Measurements from ENCODE around the gene STRIT1.

STRIT1 gene

DNA sequence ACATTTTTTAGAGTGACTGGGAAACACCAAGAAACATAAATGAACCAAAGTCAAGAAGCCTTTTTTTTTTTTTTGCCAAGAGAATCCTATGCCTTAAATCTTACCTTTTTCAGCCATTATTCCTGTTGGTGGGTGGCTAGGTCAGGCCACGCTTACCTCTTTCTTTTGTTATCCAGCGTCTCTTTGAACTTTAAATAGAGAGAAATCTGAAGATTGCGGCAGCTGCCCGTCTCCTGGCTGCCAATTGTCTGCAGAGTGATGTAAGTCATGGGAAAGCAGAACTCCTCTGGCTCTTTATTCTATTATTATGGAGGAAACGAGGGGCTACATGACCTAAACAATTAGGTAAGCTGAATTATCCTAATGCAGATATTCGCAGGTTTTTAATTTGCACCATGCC lies at the start of gene STRIT1:
Gene STRIT1 (minus strand): TSS at position 168 of the 400 bp plus-strand sequence.
- DNase-seq: no peak

DNA sequence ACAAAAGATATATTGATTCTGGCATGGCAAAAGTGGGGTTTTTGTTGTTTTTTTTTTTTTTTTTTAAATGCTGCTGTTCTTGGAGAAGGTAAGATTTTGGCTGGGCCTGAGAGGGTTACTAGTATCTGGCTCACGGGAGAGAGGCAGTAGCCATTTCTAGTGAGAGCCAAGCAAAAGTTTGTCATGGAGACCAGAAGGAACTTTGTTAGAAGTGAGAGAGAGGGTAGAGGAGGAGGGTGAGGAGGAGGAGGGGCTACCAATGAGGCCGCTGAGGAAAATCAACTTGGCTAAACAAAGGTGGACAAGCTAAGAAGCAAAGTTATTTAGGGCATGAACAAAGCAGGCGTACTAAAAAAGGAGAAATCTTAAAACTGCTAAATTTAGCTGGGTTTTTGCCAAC lies 48.9 kb upstream of the STRIT1 start:
- no peak for DNase-seq

DNA sequence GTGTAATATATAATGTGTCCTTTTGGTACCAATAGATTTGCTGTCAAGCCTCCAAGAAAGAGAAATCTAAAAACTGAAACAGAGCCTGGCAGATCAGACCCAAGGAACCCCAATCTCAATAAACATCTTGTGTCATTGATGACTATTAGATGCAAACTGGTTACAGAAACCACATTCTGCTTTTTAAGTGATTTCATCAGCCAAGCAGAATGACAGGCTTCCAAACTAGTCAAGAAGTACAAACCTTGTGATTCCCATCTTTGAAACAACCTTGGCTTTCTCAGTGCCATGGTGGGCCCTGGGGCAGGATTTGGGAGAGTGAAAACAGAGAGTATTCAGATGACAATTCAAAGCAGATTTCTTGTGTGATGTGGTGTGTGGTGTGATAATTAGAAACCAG lies 45.6 kb upstream of the STRIT1 start:
- peak; percentile 25 for DNase-seq

DNA sequence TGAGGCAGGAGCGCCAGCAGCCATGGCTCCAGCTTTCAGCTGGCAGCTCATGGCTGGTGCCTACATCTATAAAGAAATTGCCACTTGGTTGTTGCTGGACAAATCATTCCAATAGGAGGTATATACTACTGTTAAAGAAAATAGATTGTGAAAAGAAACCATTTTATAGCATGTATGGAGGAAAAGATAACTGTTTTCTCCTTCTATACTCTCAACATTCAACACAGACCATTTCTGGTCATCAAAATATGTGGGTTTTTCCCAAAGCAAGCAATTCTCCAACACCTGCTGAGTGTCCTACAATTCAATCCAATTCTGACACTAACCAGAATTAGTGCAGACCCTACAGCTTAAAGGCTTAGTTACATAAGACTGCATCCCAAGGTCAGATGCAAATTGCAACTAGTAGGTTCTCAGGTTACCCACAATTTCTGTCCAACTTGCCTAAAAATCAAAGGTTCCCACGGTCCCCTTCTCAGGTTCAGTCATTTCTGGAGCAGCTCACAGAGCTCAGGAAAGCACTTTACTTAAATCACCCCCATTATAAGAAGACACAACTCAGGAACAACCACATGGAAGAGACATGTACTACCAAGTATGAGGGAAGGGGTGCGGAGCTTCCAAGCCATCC lies 42.4 kb upstream of the STRIT1 start:
- DNase-seq: no peak

DNA sequence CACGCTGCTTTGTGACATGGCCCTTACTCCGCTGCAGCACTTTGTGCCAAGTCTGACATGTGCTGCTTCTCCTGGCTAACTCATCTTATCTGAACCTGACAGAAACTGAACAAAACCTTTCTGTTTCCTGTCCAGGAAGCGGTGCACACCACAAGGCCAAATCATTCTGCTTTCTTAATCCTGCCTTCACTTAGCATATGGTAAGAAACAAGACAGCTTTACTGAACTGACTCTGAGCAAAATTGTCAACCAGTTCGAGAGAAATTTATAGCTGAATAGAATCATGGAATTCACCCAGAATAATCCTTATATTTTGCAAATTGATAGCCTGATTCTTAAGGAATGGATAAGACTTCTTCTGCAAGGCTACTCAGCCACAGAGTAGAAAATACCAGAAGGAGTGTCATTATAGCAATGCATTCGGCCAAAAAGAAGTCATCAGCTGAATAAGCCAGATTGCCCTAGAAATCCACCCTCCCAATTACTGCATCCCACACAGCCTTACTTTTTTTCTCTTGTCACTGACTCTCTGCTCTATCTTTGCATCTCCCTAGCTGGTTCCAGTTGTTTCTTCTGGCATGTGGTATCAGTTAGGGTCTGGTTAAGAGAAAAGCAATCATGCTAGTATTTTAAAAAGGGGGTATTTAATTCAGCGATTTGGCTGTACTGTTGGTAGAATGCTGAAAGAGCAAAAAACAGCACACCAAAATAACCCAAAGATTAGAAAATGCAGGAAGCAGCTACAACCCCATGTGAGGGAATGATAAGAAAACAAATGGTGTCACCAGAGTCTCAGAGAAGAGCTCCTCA lies 41.6 kb upstream of the STRIT1 start:
- peak; percentile 98 for DNase-seq

DNA sequence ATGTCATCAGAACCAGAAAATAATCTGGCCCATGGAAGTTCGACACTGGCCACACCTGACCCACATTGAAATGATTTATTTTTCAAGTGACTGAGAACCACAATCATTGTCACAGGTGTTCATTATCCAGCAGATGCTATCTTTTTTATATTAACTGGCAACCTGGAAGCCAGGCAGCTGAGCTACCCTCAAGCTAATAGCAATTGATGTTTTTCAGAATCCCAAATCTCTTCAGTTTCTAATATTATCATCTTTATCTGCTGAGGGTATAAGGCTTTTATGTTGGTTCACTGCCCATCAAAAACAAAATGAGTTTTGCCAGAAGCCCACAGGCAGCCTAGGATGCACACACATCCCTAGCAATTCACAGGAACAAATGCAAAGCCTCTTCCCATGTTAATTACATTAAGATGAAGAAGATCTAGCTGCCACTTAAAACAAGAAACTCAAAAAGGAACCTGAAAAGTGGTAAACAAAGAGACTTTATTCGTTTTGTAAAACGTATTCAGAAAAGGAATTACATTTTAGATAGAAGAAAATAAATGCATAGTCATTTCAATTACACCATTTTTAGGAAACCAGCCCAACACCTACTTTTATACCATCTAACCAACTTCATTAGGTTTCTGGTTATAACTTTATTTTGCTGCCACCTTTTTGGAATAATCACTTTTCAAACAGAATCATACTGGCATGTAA lies 40.9 kb upstream of the STRIT1 start:
- no peak for DNase-seq

DNA sequence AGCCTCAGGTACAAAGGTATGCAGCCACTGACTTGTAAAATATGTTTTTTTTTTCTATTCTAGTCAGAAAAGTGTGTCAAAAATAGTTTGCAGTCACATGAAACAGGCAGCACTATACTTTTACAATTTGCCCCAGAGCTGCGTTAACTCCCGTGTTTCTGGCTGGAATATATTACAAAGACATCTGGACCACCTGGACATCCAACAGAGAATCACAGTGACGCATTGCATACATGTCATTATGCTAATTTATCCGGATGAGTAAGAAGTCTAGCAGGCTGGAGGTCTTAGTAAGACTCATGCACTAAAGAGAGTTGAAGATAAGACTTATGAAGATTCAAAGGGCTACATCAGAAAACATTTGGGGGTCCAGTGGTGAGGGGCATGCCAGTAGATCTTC lies 39.2 kb upstream of the STRIT1 start:
- no peak for DNase-seq

DNA sequence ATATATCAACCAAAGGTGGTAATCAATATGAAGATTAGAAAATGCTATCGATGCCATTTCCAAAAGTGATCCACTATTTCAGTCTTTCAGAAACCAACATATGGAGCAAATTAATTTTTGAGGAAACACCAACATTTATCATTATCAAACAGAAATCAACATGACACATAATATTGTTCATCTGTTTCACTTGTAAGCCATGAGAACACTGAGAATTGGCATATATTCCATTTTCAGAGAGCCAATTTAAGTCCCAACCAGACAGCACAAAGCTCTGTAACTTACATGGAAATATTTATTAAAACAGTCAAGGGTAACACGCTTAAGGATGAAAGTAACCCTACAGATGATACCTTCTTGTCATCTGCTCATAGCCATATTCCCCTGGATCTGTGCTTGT lies 37.6 kb upstream of the STRIT1 start:
- no peak for DNase-seq

DNA sequence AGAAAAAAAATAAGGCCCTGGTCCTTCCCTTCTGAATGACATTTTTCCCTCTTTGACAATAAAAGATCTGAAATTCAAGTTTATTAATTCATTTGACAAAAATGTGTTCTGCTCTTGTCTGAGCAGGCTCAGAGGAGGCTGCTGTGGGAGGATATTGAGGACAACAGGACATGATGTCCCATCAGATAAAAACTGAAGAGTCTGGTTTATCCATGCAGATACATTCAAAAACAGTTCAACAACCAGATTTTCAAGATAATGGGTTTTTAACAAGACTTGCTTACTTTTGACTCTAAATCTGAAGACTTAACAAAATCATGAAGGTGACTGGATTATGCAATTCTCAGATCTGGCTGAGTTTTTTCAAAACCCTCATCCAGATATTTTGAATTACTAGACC lies 36.9 kb upstream of the STRIT1 start:
- DNase-seq: peak; percentile 35

DNA sequence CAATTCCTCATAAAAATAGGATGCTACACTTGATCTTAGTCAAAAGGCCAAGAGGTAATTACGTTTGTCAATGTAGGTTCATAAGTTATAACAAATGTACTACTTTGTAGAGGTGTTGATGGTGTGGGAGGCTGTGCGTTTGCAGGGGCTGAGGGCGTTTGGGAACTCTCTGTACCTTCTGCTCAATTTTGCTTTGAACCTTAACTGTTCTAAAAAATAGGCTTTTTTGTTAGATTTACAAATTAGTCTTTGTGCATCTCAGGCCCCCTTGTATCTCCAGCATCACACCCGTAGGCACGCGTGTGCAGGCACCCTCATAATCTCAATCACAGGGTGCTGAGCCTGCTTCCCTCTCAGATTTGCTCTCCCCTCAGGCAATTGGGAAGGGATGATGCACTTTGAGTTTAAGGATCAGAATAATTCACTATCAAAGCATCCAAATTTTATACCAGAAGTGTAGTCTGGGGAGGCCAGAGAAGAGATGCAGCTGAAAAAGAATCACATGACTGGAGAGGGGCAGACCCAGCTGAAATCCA lies 36.1 kb upstream of the STRIT1 start:
- DNase-seq: no peak

DNA sequence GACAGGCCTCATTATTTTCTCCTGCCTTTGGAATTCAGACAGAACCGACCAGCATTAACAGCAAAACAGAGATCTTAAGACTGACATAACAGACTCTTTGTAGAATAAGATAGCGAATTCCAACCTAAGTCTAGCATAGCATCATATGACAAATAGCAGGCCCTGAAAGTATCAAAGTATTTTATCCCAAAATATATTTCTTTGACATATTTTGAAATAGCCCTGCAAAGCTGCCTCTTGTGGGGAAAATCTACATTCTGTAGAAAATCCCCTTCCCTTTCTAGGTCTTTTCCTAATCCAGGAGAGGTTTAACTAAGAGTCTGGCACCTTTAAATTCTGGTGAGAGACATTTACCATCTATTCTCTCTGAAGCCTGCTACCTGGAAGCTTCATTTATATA lies 34.4 kb upstream of the STRIT1 start:
- DNase-seq: no peak

DNA sequence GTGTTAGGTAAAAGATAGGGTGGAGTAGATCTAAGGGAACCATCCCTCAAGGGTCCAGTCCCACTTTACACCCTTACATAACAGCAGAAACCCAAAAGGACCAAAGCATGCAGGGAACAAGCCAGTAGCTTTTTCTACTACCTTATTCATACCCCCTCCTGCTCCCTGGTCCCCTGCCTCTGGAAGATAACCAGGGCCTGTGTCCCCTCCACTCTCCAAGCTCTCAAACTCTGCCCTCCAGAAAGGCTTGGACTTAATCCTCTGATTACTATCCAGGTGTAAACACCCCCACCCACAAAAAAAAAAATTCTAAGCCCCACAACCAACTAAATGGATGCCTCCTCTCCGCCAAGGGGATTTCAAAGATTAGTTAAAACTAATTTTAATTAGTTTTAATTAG lies 33.9 kb upstream of the STRIT1 start:
- DNase-seq: no peak

DNA sequence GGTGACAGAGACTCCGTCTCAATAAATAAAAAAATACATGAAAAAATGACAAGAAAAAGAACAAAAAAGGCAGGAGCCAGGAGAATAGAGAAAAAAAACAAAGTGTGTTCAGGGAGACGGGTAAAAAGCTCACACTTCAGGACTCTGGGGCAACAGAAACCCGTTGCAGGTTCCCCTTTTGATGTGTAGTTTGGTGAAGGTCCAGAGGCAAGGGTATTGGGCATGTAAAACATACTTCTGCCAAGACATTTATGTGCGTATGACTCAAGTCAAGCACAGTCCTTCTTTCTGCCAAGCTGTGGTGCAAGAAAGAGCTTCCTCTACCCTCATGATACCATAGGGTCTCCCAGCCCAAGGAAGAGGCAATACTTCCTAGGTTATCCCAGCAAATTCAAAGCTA lies 33.4 kb upstream of the STRIT1 start:
- DNase-seq: peak; percentile 63

DNA sequence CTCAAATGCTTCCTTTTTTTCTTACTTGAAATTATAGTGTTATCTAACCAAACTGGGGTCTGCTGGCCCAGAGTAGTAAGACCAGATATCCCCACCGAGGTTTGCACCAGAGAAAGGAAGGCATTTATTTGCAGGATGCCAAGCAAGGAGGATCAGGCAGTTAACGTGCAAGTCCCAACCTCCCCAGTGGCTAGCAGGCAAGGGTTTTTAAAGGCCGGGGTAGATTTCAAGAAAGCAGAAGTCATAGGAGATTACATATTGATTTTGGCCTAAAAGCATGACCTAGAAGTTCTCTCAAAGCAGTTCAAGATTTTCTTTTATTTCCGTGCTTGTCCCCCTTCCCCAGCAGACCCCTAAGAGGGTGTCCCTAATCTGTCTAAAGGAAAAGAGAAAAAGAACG lies 32.8 kb upstream of the STRIT1 start:
- DNase-seq: peak; percentile 69

DNA sequence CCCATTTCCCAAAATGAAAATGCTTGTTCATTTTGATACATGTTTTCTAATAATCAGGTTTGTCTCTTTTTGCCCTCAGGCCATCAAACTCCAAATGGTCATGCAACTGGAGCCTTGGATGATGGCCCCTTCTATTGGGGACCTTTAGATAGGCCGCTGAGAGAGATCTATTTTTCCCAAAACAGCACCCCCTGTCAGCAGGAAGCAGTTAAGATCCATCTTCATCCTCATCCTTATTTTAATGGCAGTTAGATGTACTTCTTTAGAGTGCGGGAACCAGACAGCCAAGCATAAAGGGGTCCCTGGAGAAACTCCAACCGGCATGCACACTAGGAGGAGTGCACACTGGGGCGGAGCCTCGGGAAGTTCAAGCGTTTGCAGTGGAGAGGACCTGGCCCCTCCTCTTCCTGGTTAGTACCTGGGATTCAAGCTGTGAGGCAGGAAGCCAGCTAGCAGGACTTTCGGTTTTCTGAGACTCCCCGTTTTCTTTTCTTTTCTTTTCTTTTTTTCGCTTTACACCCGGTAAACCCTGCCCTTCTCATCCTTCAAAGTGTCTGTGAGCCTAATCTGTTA lies 31.9 kb upstream of the STRIT1 start:
- DNase-seq: no peak

DNA sequence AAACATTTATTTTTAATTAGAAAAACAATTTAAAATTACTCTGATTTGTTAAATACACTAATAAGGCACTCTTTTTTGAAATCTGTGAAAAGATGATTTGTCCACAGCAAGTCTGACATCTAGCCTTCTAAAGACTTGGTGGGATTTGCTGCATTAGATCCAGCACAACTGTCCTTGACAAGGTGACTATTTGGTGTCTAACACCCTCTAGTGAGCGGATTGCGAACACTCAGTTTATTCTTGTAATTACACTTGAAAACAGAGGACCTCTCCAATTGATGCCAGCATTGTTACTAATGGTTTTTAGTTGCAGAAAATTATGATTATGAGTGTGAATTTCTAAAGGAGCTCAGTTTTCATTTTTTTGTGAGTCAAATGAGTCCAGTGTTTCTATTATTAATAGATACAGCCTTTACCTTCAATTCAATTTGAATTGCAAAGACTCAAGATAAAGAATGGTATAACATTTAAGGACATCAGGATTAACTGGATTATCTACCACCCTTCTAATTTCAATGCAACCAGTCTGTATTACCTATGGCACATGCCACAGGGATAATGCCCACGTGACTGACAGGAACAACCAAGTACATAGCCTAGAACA lies 29.7 kb upstream of the STRIT1 start:
- DNase-seq: peak; percentile 90

DNA sequence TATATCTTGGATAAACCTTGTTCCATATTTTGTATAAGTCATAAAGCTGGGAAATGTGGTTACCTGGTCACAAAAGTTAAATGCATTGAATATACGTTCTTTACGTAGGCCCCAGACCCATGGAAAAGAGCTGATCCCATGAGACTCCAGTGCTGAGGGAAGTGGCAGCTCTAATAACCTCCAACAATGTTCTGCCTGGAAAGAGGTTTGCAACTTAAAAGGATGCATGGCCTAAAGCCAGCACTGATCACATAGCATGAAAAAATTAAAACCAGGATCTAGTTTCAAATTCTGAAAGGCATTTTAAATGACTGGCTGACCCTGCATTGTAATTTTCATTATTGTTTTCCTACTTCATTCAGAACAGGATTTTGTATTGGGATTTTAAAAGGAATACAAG lies 27.9 kb upstream of the STRIT1 start:
- DNase-seq: no peak

DNA sequence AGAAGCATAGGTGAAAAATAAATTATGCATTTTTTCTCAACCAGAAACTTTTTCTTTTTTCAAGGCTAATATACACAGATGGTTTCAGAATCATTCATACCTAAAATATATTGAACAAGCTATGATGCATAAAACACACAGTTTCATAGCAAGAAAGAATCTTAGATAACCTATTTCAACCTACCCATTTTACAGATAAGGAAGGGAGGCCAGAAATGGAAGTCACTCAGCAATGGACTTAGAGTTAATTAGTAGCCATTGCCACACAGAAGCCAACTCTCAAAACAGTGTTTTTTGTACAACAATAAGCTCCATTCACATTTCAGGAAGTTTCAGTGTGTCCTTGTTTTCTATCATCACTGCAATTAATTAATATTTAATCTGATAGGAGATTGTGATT lies 27.5 kb upstream of the STRIT1 start:
- DNase-seq: no peak

DNA sequence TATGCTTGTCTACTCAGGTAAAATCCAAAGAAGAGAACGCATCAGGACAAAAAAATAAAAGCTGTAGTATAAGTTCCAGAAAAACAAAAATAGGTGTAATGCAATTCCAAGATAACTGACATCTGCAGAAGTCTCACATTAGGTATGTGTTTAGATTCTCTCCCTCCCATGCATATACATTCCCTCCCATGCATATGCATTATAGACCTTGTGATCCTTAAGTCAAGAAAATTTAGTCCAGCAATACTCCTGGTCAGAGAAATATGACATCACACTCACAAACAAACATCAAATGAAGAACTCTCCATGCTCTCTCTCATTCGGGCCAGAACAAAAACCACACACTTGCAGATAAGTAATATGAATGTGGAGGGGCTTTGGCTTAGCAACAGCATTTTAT lies 25.3 kb upstream of the STRIT1 start:
- DNase-seq: no peak

DNA sequence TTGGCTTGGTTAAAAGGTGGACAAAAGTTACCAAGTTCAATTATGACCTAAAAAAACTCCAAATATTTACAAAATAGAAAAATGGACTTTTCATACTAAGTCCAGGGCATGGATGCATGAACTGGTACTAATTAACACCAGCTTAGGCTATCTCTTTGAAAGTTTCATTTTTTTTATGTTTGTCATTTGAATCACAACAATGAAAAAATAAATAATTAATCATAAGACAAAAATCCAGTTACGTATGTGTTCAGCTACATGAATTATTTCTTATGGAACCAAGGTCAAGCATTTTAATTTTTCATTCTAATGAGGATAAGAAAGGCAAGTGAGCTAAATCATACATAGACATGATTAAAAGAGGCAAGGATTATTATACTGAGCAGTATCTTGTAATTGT lies 23.7 kb upstream of the STRIT1 start:
- DNase-seq: no peak

DNA sequence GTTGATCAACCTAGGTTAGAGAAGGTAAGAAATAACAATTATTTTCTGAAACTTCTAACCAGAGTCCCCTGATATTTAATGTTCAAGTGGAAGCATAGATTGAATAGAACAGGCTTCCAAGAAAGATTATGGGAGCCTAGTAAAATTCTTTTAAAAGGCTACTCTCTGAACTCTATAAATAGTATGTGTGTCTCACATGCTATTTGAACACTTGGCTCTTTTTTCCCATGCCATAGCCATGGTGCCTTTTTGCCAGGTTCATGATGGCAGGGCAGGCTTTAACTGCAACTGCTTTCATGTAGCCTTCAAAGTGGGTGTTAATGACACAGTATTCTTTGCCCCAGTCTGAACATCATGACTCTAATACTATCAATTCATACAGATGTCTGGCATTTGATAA lies 22.9 kb upstream of the STRIT1 start:
- DNase-seq: no peak

DNA sequence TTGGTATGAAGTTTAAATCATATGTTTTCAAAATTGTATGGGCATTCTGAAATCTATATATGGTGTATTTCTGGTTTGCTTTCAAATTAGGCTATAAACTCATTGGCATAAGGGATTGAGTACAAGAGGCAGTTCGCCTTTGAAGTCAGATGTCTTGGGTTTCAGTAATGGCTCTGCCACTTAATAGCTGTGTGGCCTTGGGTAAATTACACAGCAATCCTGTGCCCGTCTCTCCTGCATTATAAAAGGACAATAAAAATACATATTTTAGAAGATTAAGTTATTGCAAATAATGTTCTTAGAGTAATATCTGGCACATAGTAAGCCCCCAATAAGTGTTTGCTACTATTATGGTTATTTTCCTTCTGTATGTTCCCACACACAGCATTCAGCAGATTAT lies 20.4 kb upstream of the STRIT1 start:
- DNase-seq: no peak

DNA sequence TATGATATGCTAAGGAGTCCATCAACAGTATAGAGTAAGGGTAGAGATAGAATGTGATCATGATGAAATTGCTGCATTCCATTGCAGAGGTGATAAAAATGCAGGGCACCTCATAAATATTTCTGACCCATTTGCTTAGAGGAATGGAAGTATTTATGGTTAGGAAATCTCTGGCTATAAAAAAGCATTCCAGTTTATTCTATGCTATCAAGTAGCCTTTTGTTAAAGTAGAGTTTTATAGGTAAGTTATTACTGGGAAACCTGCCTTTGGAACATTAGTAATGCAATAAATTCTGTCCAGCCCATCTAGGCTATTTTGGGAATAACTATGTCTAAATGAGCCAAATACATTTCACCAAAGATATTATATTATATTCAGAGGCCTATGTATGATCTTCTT lies 19.8 kb upstream of the STRIT1 start:
- no peak for DNase-seq

Measured in hematopoietic multipotent progenitor cell treated with erythropoietin and hydrocortisone succinate and interleukin-3 and kit ligand, for 4 days (in vitro differentiated cells).